ENCODE data around the gene ZNF428.
"Not testable (repeated sequence)": the region's sequence is repeated elsewhere in the genome, so short reads cannot be mapped to it uniquely, and the experiment has no call there.

The ZNF428 gene

DNA sequence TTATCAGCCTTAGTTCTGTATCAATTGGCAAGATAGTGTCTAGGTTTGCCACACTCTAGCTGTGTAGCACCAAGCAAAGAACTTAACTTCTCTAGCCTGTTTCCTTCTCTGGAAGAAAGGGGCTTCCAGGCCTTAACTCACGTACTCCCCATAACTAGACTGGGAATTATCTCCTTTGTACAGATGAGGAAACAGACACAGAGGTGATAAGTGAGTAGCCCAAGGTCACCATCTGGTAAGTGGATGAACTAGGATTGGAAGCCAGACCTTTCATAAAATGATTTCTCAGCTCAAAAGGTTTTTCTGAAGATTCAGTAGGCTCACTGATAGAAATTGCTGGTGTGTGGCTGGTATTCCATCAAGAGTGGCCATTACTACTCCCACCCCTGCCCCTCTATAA, 3.1 kb downstream of the ZNF428 start:
- Histone ChIP-seq H3K4me1 (ENCODE audit: control insufficient read depth, insufficient read depth, low read length, unreplicated experiment) (peaks cover 6% of the 10 kb centered on the region), H3K4me3 (ENCODE audit: low read depth, low read length) (no peak overlapping the region), H3K27ac (ENCODE audit: low read depth, low read length) (no peak overlapping the region), H3K36me3 (ENCODE audit: insufficient read depth, low read length) (no peaks in the 10 kb centered on the region), H2AFZ (ENCODE audit: low read length, unreplicated experiment) (no peak overlapping the region), H3K27me3 (ENCODE audit: insufficient read depth, low read length) (no peaks in the 10 kb centered on the region), H3K79me2 (ENCODE audit: control insufficient read depth, insufficient read depth, low read length, unreplicated experiment) (peaks cover 23% of the 10 kb centered on the region)

DNA sequence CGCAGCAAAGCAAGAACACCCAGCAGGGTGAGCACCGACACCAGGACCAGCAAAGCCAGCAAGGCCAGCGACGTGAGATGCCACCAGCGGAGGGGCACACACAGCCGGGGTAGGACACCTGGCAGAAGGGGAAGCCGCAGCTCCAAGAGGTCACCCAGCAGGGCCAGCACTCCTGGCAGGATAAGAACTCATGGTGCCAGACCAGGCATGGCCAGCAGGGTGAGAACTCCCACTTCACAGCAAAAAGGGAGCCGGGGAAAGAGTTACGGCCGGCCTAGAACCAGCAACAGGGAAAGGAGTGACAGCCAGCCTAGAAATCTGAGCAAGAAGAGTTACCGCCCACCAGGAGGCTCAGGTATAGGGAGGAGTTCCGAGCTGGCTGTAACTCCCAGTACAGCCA, 7.1 kb downstream of the ZNF428 start:
- Histone ChIP-seq H3K4me3 (ENCODE audit: low read depth, low read length) (no peak overlapping the region), H3K27ac (ENCODE audit: low read depth, low read length) (no peak overlapping the region), H3K79me2 (ENCODE audit: control insufficient read depth, insufficient read depth, low read length, unreplicated experiment) (peaks cover 10% of the 10 kb centered on the region), H3K4me1 (ENCODE audit: control insufficient read depth, insufficient read depth, low read length, unreplicated experiment) (no peaks in the 10 kb centered on the region), H2AFZ (ENCODE audit: low read length, unreplicated experiment) (no peak overlapping the region), H3K36me3 (ENCODE audit: insufficient read depth, low read length) (no peaks in the 10 kb centered on the region), H3K27me3 (ENCODE audit: insufficient read depth, low read length) (no peaks in the 10 kb centered on the region)

DNA sequence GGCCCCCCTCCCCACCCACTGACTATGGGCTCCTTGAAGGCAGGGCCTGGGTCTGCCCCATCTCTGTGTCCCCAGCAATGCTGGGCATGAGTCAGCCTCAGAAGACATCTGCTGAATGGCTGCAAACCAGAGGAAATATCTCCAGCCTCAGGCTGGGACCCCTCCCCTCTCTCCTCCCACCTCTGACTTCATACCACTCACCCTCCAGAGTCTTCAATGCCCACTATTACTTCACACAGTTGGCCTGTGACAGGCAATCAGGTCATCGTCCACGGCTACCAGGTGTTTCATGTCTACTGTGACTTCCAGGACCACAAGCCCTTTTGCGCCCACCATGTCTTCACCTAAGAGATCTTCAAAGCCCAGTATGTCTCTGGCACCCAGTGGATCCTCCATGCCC, 7.6 kb downstream of the ZNF428 start, which contains the start of gene SRRM5:
Gene SRRM5, plus strand, starts transcription at position 301 of the 400 bp plus-strand sequence. Its CDS starts 34 bp downstream, at position 335.
- Histone ChIP-seq H3K36me3 (ENCODE audit: insufficient read depth, low read length) (no peaks in the 10 kb centered on the region), H3K4me1 (ENCODE audit: control insufficient read depth, insufficient read depth, low read length, unreplicated experiment) (no peaks in the 10 kb centered on the region), H3K4me3 (ENCODE audit: low read depth, low read length) (no peak within 1 kb of the TSS), H3K79me2 (ENCODE audit: control insufficient read depth, insufficient read depth, low read length, unreplicated experiment) (peaks cover 7% of the 10 kb centered on the region), H3K27me3 (ENCODE audit: insufficient read depth, low read length) (no peaks in the 10 kb centered on the region), H2AFZ (ENCODE audit: low read length, unreplicated experiment) (no peak within 1 kb of the TSS), H3K27ac (ENCODE audit: low read depth, low read length) (no peak within 1 kb of the TSS)

DNA sequence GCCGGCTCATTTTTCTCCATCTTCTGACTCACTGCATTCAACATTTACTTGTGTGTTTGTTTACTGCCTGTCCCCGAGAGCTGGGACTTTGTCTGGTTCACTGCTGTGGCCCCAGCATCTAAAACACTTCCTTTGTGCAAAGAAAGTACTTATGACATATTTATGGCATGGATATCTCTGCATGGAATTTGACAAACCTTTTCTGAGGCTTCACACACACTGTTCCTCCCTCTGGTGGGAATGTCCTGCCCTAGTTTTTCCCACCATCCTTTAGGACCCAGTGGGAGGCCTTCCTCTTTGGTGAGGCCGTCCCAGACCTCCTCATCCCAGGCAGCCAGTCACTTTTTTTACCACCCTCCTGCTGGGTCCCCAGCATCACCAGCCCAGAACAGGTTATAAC, 8.9 kb downstream of the ZNF428 start:
- Histone ChIP-seq H3K27me3 (ENCODE audit: insufficient read depth, low read length) (no peaks in the 10 kb centered on the region), H3K36me3 (ENCODE audit: insufficient read depth, low read length) (no peaks in the 10 kb centered on the region), H3K27ac (ENCODE audit: low read depth, low read length) (no peak overlapping the region), H3K4me3 (ENCODE audit: low read depth, low read length) (no peak overlapping the region), H2AFZ (ENCODE audit: low read length, unreplicated experiment) (no peak overlapping the region), H3K79me2 (ENCODE audit: control insufficient read depth, insufficient read depth, low read length, unreplicated experiment) (peaks cover 4% of the 10 kb centered on the region), H3K4me1 (ENCODE audit: control insufficient read depth, insufficient read depth, low read length, unreplicated experiment) (no peaks in the 10 kb centered on the region)

DNA sequence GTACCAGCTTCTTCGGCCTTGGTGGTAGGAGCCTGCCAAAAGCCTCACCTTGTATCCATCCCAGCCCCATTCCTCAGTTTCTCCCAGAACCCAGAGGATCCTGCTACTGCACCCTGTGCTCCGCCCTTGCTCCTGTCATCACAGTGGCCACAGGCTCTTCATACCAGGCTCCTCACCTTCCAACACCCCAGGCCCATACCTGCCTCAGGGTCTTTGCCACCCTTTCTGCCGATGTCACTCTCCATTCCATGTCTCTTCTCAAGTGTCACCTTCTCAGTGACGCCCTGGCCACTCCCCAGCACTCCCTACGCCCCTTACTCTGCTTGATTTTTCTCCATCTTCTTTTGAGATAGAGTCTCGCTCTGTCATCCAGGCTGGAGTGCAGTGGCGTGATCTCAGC, 9.6 kb downstream of the ZNF428 start:
- Histone ChIP-seq H2AFZ (ENCODE audit: low read length, unreplicated experiment) (no peak overlapping the region), H3K27ac (ENCODE audit: low read depth, low read length) (no peak overlapping the region), H3K4me3 (ENCODE audit: low read depth, low read length) (no peak overlapping the region), H3K36me3 (ENCODE audit: insufficient read depth, low read length) (no peaks in the 10 kb centered on the region), H3K4me1 (ENCODE audit: control insufficient read depth, insufficient read depth, low read length, unreplicated experiment) (no peaks in the 10 kb centered on the region), H3K79me2 (ENCODE audit: control insufficient read depth, insufficient read depth, low read length, unreplicated experiment) (peaks cover under 1% of the 10 kb centered on the region), H3K27me3 (ENCODE audit: insufficient read depth, low read length) (no peaks in the 10 kb centered on the region)

DNA sequence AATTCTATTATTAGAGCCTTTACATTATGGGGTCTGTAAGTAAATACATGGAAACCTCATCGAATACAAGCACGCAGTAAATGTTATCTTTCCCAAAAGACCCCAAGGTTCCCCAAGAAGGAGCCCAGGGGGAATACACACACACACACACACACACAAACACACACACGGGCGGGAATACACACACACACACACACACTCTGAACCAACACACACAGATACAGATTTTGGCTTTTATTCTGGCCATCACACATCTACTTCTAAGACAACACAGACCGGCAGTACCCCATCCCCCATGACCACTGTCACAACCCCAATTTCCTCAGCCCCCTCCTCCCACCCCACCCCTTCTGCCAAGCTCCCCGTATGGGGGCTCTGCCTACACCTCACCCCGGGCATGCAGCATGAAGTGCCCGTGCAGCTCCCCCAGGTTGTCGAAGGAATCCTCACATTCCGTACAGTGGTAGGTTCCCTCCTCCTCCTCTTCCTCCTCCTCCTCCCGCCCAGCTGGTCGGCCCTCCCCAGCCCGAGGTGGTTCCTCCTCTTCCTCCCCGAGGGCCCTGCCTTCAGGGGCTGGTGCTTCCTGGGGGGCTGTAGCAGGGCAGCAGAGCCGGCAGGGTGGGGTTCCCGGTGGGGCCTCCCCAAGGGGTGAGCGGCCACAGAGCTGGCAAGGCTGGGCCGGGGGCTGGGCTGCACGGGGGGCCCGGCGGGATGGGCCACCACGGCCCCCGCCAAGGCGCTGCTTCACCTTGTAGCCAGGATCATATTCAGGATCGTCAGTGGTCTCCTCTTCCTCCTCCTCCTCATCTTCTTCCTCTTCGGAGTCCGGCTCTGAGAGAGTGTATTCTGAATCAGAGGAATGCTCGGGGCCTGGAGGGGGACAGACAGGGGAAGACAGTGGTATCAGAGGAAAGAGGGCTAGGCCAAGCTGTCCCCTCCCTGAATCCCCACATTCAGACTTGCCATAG, 11.9 kb downstream of the ZNF428 start:
- H3K4me3 ChIP-seq (ENCODE audit: low read depth, low read length): no peak overlapping the region
- no peaks in the 10 kb centered on the region for H3K36me3 ChIP-seq (ENCODE audit: insufficient read depth, low read length)
- no peak overlapping the region for H3K27ac ChIP-seq (ENCODE audit: low read depth, low read length)
- no peaks in the 10 kb centered on the region for H3K4me1 ChIP-seq (ENCODE audit: control insufficient read depth, insufficient read depth, low read length, unreplicated experiment)
- H3K79me2 ChIP-seq (ENCODE audit: control insufficient read depth, insufficient read depth, low read length, unreplicated experiment): no peaks in the 10 kb centered on the region
- H2AFZ ChIP-seq (ENCODE audit: low read length, unreplicated experiment): no peak overlapping the region
- no peaks in the 10 kb centered on the region for H3K27me3 ChIP-seq (ENCODE audit: insufficient read depth, low read length)

DNA sequence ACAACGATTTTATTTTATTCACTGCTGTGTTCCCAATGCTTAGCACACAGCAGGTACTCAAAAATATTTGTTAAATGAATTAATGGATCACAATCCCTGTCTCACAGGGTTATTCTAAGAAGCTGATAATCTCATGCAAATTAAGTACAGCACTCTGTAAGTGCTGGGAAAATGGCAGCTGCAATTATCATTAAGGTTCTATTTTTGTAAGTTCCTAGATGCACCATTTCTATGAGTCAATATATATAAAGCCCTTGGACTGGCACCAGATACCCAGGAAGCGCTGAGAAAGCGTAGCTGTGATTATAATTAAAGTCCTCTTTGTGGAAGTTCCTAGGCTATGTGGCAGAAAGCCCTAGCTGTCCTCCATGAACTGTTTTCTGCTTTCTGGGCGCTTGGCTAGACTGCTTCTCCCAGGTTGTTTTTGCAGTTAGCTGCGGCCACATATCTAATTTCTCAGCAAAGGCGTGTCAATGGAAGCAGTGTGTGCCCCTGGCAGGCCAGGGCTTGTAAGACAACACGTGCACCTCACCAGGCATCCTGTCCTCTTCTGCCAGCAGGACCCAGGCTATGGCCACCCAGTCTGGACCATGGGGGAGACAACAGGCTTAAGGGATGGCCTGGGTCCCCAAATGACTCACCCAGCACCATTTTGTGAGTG, 12.7 kb downstream of the ZNF428 start:
- no peak overlapping the region for H2AFZ ChIP-seq (ENCODE audit: low read length, unreplicated experiment)
- H3K36me3 ChIP-seq (ENCODE audit: insufficient read depth, low read length): no peaks in the 10 kb centered on the region
- no peak overlapping the region for H3K4me3 ChIP-seq (ENCODE audit: low read depth, low read length)
- H3K4me1 ChIP-seq (ENCODE audit: control insufficient read depth, insufficient read depth, low read length, unreplicated experiment): no peaks in the 10 kb centered on the region
- no peaks in the 10 kb centered on the region for H3K79me2 ChIP-seq (ENCODE audit: control insufficient read depth, insufficient read depth, low read length, unreplicated experiment)
- H3K27ac ChIP-seq (ENCODE audit: low read depth, low read length): no peak overlapping the region
- no peaks in the 10 kb centered on the region for H3K27me3 ChIP-seq (ENCODE audit: insufficient read depth, low read length)

DNA sequence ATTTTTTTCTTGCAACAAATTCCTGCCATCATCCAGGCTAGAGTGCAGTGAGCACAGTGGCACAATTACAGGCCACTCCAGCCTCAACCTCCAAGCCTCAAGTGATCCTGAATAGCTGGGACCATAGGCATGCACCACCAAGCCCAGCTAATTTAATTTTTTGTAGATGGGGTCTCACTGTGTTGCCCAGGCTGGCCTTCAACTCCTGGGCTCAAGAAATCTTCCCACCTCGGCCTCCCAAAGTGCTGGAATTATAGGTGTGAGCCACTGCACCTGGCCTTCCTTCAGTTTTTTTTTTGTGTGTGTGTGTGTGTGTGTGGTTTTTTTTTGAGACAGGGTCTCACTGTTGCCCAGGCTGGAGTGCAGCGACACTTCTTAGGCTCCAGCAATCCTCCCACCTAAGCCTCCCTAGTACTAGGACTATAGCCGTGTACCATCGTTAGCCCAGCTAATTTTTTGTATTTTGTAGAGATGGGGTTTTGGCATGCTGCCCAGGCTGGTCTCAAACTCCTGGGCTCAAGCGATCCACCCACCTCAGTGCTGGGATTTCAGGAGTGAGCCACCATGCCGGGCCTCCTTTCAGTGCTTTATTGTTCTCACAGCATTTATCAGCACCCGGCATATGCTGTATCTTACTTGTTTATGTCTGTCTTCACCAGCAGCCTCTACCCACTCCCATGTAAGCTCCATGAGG, 13.4 kb downstream of the ZNF428 start:
- Histone ChIP-seq H3K4me1 (ENCODE audit: control insufficient read depth, insufficient read depth, low read length, unreplicated experiment) (no peaks in the 10 kb centered on the region), H3K4me3 (ENCODE audit: low read depth, low read length) (no peak overlapping the region), H3K27ac (ENCODE audit: low read depth, low read length) (no peak overlapping the region), H3K36me3 (ENCODE audit: insufficient read depth, low read length) (no peaks in the 10 kb centered on the region), H3K79me2 (ENCODE audit: control insufficient read depth, insufficient read depth, low read length, unreplicated experiment) (no peaks in the 10 kb centered on the region), H2AFZ (ENCODE audit: low read length, unreplicated experiment) (no peak overlapping the region), H3K27me3 (ENCODE audit: insufficient read depth, low read length) (no peaks in the 10 kb centered on the region)

DNA sequence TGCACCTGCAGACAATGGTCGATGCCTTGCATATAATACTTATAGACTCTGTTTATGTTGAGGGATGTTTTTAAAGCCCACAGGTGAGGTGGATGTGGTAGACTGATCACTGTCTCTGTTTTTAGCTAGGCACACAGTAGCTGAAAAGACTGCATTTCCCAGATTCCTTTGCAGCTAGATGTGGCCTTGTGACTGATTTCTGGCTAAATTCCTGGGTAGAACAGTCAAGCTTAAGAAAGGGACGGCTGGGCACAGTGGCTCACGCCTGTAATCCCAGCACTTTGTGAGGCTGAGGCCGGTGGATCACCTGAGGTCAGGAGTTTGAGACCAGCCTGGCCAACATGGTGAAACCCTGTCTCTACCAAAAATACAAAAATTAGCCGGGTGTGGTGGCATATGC, 19.1 kb downstream of the ZNF428 start:
- H3K27ac ChIP-seq (ENCODE audit: low read depth, low read length); H3K27me3 ChIP-seq (ENCODE audit: insufficient read depth, low read length); H3K36me3 ChIP-seq (ENCODE audit: insufficient read depth, low read length); H2AFZ ChIP-seq (ENCODE audit: low read length, unreplicated experiment); H3K4me3 ChIP-seq (ENCODE audit: low read depth, low read length): not testable (repeated sequence)
- Histone ChIP-seq H3K4me1 (ENCODE audit: control insufficient read depth, insufficient read depth, low read length, unreplicated experiment) (peaks cover 10% of the 10 kb centered on the region), H3K79me2 (ENCODE audit: control insufficient read depth, insufficient read depth, low read length, unreplicated experiment) (peaks cover 19% of the 10 kb centered on the region)

DNA sequence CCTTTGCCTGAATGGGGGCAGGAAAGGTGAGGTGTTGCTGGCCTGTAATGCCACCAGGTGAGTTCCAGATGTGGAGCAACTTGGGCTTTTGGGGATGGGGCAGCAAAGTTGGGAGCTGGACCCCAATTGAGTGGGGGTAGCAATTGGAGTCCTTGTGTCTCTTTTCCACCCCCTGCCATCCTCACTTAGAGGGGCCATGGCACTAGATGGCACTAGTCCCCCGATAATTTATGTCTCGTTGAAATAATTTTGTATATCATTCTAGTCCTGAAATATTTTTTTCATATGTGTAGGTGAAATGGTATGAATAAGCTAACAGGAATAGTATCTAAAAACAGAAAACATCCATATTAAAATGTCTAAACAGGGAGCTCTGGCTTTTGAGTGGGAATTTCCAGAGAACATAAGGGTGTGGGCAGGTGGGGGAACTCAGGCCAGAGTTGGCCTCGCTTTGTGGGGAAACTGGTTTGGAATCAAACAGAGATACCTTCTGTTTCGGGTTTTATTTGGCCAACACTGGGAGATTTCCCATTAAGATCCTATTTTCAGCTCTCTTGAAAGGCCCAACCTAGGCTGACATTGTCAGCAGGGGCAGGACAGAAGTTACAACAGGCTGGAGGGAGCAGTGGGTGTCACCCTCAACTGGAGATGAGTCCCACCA, 19.7 kb downstream of the ZNF428 start:
- peaks cover 19% of the 10 kb centered on the region for H3K79me2 ChIP-seq (ENCODE audit: control insufficient read depth, insufficient read depth, low read length, unreplicated experiment)
- H3K27me3 ChIP-seq (ENCODE audit: insufficient read depth, low read length): no peaks in the 10 kb centered on the region
- H3K4me1 ChIP-seq (ENCODE audit: control insufficient read depth, insufficient read depth, low read length, unreplicated experiment): peaks cover 10% of the 10 kb centered on the region
- H3K36me3 ChIP-seq (ENCODE audit: insufficient read depth, low read length): no peaks in the 10 kb centered on the region
- no peak overlapping the region for H3K4me3 ChIP-seq (ENCODE audit: low read depth, low read length)
- no peak overlapping the region for H3K27ac ChIP-seq (ENCODE audit: low read depth, low read length)
- no peak overlapping the region for H2AFZ ChIP-seq (ENCODE audit: low read length, unreplicated experiment)
